WTC11 (cell line): Measurements from ENCODE around the gene PLSCR5. TPM values are rescaled to one million over a fixed set of nuclear protein-coding genes. Genes with fewer than 3 reads are reported as not detected.

Experiments used
- ATAC-seq: fragments of 200-7000 bp; cut with Tn5 transposase; 2 replicates; pipeline ENCODE4 v1.10.0; 2021; ENCODE audit warnings: mild to moderate bottlenecking, moderate library complexity
- CTCF ChIA-PET: fragments of 300-600 bp; sonication (Branson Sonifier 250); formaldehyde crosslinking; loops from one replicate; lab custom pipeline; 2021; ENCODE audit warnings: antibody characterized with exemption; lab: Charles Lee
- POLR2A ChIA-PET: fragments of 350-600 bp; sonication (Branson Sonifier 250); formaldehyde crosslinking; loops from one replicate; lab custom pipeline; 2021; ENCODE audit warnings: antibody characterized with exemption; lab: Charles Lee
- DNase-seq: peaks from one replicate; pipeline ENCODE4 v3.0.0; 2021; ENCODE audit warnings: low spot score
- H3K27ac Mint-ChIP-seq: 2 replicates; pipeline ENCODE4 v1.8.0; 2021; ENCODE audit warnings: mixed read lengths
- H3K27me3 Mint-ChIP-seq: 2 replicates; pipeline ENCODE4 v1.8.0; 2021; ENCODE audit warnings: low read depth, mild to moderate bottlenecking, moderate library complexity, mixed read lengths
- H3K36me3 Mint-ChIP-seq: 2 replicates; pipeline ENCODE4 v1.8.0; 2021; ENCODE audit warnings: mixed read lengths
- H3K4me1 Mint-ChIP-seq: 2 replicates; pipeline ENCODE4 v1.8.0; 2022; ENCODE audit warnings: mixed read lengths
- H3K4me3 Mint-ChIP-seq: 2 replicates; pipeline ENCODE4 v1.8.0; 2021; ENCODE audit warnings: mild to moderate bottlenecking, moderate library complexity, mixed read lengths
- H3K9me3 Mint-ChIP-seq: 2 replicates; pipeline ENCODE4 v1.8.0; 2021; ENCODE audit warnings: mixed read lengths
- AR ChIP-seq: fragments of 250-450 bp; sonication (Bioruptor Pico); IDR thresholded peaks from 2 replicates; pipeline ENCODE4 v1.9.0; 2021; ENCODE audit warnings: mild to moderate bottlenecking
- ATF1 ChIP-seq: sonication (generic); formaldehyde crosslinking; IDR thresholded peaks from 2 replicates; pipeline ENCODE4 v1.8.1; 2023; ENCODE audit warnings: mild to moderate bottlenecking, moderate library complexity, missing genetic modification reagents
- CTCF ChIP-seq: fragments of 200-600 bp; IDR thresholded peaks from 2 replicates; pipeline ENCODE4 v1.8.0; 2022; ENCODE audit warnings: antibody characterized with exemption
- EMX1 ChIP-seq: fragments of 250-450 bp; sonication (Bioruptor Pico); IDR thresholded peaks from 2 replicates; pipeline ENCODE4 v1.8.0; 2021; ENCODE audit warnings: mild to moderate bottlenecking
- ETV6 ChIP-seq: sonication (generic); formaldehyde crosslinking; IDR thresholded peaks from 2 replicates; pipeline ENCODE4 v1.8.1; 2022; ENCODE audit warnings: mild to moderate bottlenecking, missing genetic modification reagents
- GTF2I ChIP-seq: fragments of 250-450 bp; sonication (Bioruptor Pico); conservative IDR thresholded peaks from 2 replicates; pipeline ENCODE4 v1.4.0; 2021; ENCODE audit warnings: mild to moderate bottlenecking
- JUN ChIP-seq: sonication (generic); formaldehyde crosslinking; IDR thresholded peaks from 2 replicates; pipeline ENCODE4 v1.8.0; 2023; ENCODE audit warnings: mild to moderate bottlenecking, missing genetic modification reagents
- MXD4 ChIP-seq: fragments of 250-450 bp; sonication (Bioruptor Pico); IDR thresholded peaks from 2 replicates; pipeline ENCODE4 v1.8.0; 2021; ENCODE audit warnings: mild to moderate bottlenecking, moderate library complexity, borderline replicate concordance
- NFATC4 ChIP-seq: fragments of 250-450 bp; sonication (Bioruptor Pico); IDR thresholded peaks from 2 replicates; pipeline ENCODE4 v1.9.0; 2021; ENCODE audit warnings: mild to moderate bottlenecking
- NFE2L1 ChIP-seq: sonication (generic); formaldehyde crosslinking; IDR thresholded peaks from 2 replicates; pipeline ENCODE4 v1.8.1; 2023; ENCODE audit warnings: missing genetic modification reagents
- NFYB ChIP-seq: sonication (generic); formaldehyde crosslinking; conservative IDR thresholded peaks from 2 replicates; pipeline ENCODE4 v1.8.0; 2022; ENCODE audit warnings: low read depth, missing genetic modification reagents
- PRRX2 ChIP-seq: fragments of 250-450 bp; sonication (Bioruptor Pico); IDR thresholded peaks from 2 replicates; pipeline ENCODE4 v1.8.0; 2021; ENCODE audit warnings: mild to moderate bottlenecking
- SOX15 ChIP-seq: fragments of 250-450 bp; sonication (Bioruptor Pico); IDR thresholded peaks from 2 replicates; pipeline ENCODE4 v1.9.0; 2021; ENCODE audit warnings: mild to moderate bottlenecking
- TEAD1 ChIP-seq: sonication (generic); formaldehyde crosslinking; IDR thresholded peaks from 2 replicates; pipeline ENCODE4 v1.8.0; 2022; ENCODE audit warnings: mild to moderate bottlenecking, missing genetic modification reagents
- TP53 ChIP-seq: sonication (generic); formaldehyde crosslinking; IDR thresholded peaks from 2 replicates; pipeline ENCODE4 v1.8.1; 2023; ENCODE audit warnings: mild to moderate bottlenecking, missing genetic modification reagents
- ZBTB43 ChIP-seq: sonication (generic); formaldehyde crosslinking; IDR thresholded peaks from 2 replicates; pipeline ENCODE4 v1.8.1; 2023; ENCODE audit warnings: mild to moderate bottlenecking, missing genetic modification reagents
- ZMAT4 ChIP-seq: fragments of 250-450 bp; sonication (Bioruptor Pico); IDR thresholded peaks from 2 replicates; pipeline ENCODE4 v1.9.0; 2021; ENCODE audit warnings: mild to moderate bottlenecking
- ZNF317 ChIP-seq: sonication (generic); formaldehyde crosslinking; IDR thresholded peaks from 2 replicates; pipeline ENCODE4 v1.8.1; 2023; ENCODE audit warnings: low read depth, mild to moderate bottlenecking, moderate library complexity, missing genetic modification reagents, borderline replicate concordance
- ZNF671 ChIP-seq: fragments of 250-450 bp; sonication (Bioruptor Pico); IDR thresholded peaks from 2 replicates; pipeline ENCODE4 v1.8.0; 2021; ENCODE audit warnings: mild to moderate bottlenecking
- ZSCAN18 ChIP-seq: fragments of 250-450 bp; sonication (Bioruptor Pico); IDR thresholded peaks from 2 replicates; pipeline ENCODE4 v2.1.2; 2022; ENCODE audit warnings: mild to moderate bottlenecking, moderate library complexity
- total RNA-seq: library from RNA; stranded (reverse); gene quantifications from 3 replicates; pipeline ENCODE4 v1.2.3, GENCODE V29; 2021

The PLSCR5 gene
- total RNA-seq, 1 experiment from 2014 or later, result not detected

GRCh38 chr3:146561879-146562278 is 43.3 kb downstream of the PLSCR5 start (continued):
- TF ChIP-seq ZBTB43 (CRISPR knock-in tag) (no peak), NFYB (no peak), TP53 (CRISPR knock-in tag) (no peak)

GRCh38 chr3:146561463-146561862 is 43.7 kb downstream of the PLSCR5 start:
- H3K4me1 Mint-ChIP-seq, result no peaks in the 10 kb centered on the region
- H3K9me3 Mint-ChIP-seq, result peaks cover 55% of the 10 kb centered on the region
- ChIA-PET POLR2A (no interaction called here), CTCF (no interaction called here)
- DNase-seq (no peak), ATAC-seq (no peak)
- no peak overlapping the region for H3K4me3 Mint-ChIP-seq
- no peak overlapping the region for H3K27ac Mint-ChIP-seq
- peaks cover 16% of the 10 kb centered on the region for H3K36me3 Mint-ChIP-seq
- H3K27me3 Mint-ChIP-seq, result peaks cover 4% of the 10 kb centered on the region; the same call in 1 of the 2 replicates
- TF ChIP-seq NFATC4 (no peak), SOX15 (no peak), ZBTB43 (CRISPR knock-in tag) (no peak), ZNF317 (no peak), ZMAT4 (CRISPR knock-in tag) (no peak), AR (CRISPR knock-in tag) (no peak), GTF2I (CRISPR knock-in tag) (no peak), NFE2L1 (CRISPR knock-in tag) (no peak)

- Mint-ChIP-seq H3K36me3 (peaks cover 24% of the 10 kb centered on the region), H3K27me3 (peaks cover 4% of the 10 kb centered on the region; the same call in 1 of the 2 replicates), H3K27ac (no peak overlapping the region), H3K9me3 (peaks cover 56% of the 10 kb centered on the region), H3K4me1 (no peaks in the 10 kb centered on the region), H3K4me3 (no peak overlapping the region)
- no peak for ATAC-seq
- CTCF ChIA-PET, result no interaction called here
- TF ChIP-seq CTCF, result no peak
- TF ChIP-seq, all 79 proteins: peak for 0
- POLR2A ChIA-PET, result no interaction called here
- DNase-seq, result no peak
Measured at GRCh38 chr3:146560678-146561077, 44.5 kb downstream of the PLSCR5 start.

GRCh38 chr3:146559388-146559787 is 45.8 kb downstream of the PLSCR5 start:
- Mint-ChIP-seq H3K27ac (no peak overlapping the region), H3K4me1 (peaks cover 2% of the 10 kb centered on the region), H3K9me3 (peaks cover 59% of the 10 kb centered on the region), H3K4me3 (no peak overlapping the region), H3K36me3 (peaks cover 30% of the 10 kb centered on the region), H3K27me3 (peaks cover 4% of the 10 kb centered on the region; the same call in 1 of the 2 replicates)
- ChIA-PET POLR2A (no interaction called here), CTCF (no interaction called here)
- no peak for DNase-seq
- no peak for ATAC-seq
- no peak for TF ChIP-seq NFE2L1 (CRISPR knock-in tag)
- TF ChIP-seq ZSCAN18 (CRISPR knock-in tag), result no peak
- no peak for TF ChIP-seq ZNF317
- no peak for TF ChIP-seq EMX1
- TF ChIP-seq JUN (CRISPR knock-in tag), result no peak
- no peak for TF ChIP-seq ZNF671
- no peak for TF ChIP-seq TP53 (CRISPR knock-in tag)
- no peak for TF ChIP-seq MXD4
- no peak for TF ChIP-seq TEAD1
- TF ChIP-seq PRRX2 (CRISPR knock-in tag), result no peak
- no peak for TF ChIP-seq ETV6 (CRISPR knock-in tag)
- TF ChIP-seq ATF1 (CRISPR knock-in tag), result no peak
- TF ChIP-seq ZMAT4 (CRISPR knock-in tag), result no peak
